K562 (cell line): ENCODE data around the gene HPX. TPM values are rescaled to one million over a fixed set of nuclear protein-coding genes. Genes with fewer than 3 reads are reported as not detected.

Experiments
- ATF3 ChIP-seq, 2 experiments: fragments of 450-650 bp in 1 of 2; sonication (generic) in 1 of 2; formaldehyde crosslinking in 1 of 2; IDR thresholded peaks in 1 of 2; conservative IDR thresholded peaks in 1 of 2; 2 replicates each; pipeline versions ENCODE4 v1.6.1 to v1.8.1; 2016 to 2023; ENCODE audit warnings: mild to moderate bottlenecking in 2 of 2, moderate library complexity in 2 of 2, inconsistent platforms in 1 of 2, missing genetic modification reagents in 1 of 2
- ATF4 ChIP-seq: fragments of 450-650 bp; formaldehyde crosslinking; IDR thresholded peaks from 2 replicates; pipeline ENCODE4 v1.4.0; 2022; ENCODE audit warnings: mild to moderate bottlenecking, moderate library complexity
- CCNT2 ChIP-seq: IDR thresholded peaks from 2 replicates; pipeline ENCODE4 v1.6.1; 2011; ENCODE audit warnings: borderline replicate concordance, low read depth, mild to moderate bottlenecking, moderate library complexity, mixed read lengths, low read length; ENCODE audit not compliant: insufficient read length; ENCODE audit errors: extremely low read depth
- CEBPG ChIP-seq, 3 experiments: fragments of 200-800 bp in 1 of 3; sonication (Bioruptor generic) in 1 of 3; sonication (generic) in 1 of 3; formaldehyde crosslinking in 1 of 3; IDR thresholded peaks in 2 of 3; conservative IDR thresholded peaks in 1 of 3; 2 replicates each; pipeline versions ENCODE4 v1.6.1 to v1.8.0; 2016 to 2022; ENCODE audit warnings: missing compliant biosample characterization in 2 of 3, missing genetic modification characterization in 2 of 3, mild to moderate bottlenecking in 1 of 3, missing genetic modification reagents in 1 of 3
- EP300 ChIP-seq: IDR thresholded peaks from 2 replicates; pipeline ENCODE4 v1.6.1; 2012; ENCODE audit warnings: low read length, improper control_type of control experiment
- ERF ChIP-seq: fragments of 450-650 bp; formaldehyde crosslinking; IDR thresholded peaks from 2 replicates; pipeline ENCODE4 v1.4.0; 2020; ENCODE audit warnings: mild to moderate bottlenecking, mixed read lengths
- ESRRB ChIP-seq: fragments of 250-450 bp; sonication (Bioruptor Pico); IDR thresholded peaks from 2 replicates; pipeline ENCODE4 v1.5.0; 2020; ENCODE audit warnings: mild to moderate bottlenecking, moderate library complexity, borderline replicate concordance
- ETS2 ChIP-seq: IDR thresholded peaks from 2 replicates; pipeline ENCODE4 v1.6.1; 2016; ENCODE audit warnings: borderline replicate concordance, missing genetic modification characterization, mild to moderate bottlenecking, moderate library complexity, missing compliant biosample characterization; ENCODE audit not compliant: poor library complexity, severe bottlenecking
- MED1 ChIP-seq: sonication (generic); formaldehyde crosslinking; IDR thresholded peaks from 2 replicates; pipeline ENCODE4 v1.8.1; 2023; ENCODE audit warnings: missing genetic modification reagents, borderline replicate concordance
- MEIS2 ChIP-seq: fragments of 450-650 bp; IDR thresholded peaks from 2 replicates; pipeline ENCODE4 v1.6.1; 2014; ENCODE audit warnings: mild to moderate bottlenecking; ENCODE audit not compliant: partially characterized antibody
- NCOR1 ChIP-seq: fragments of 450-650 bp; IDR thresholded peaks from 2 replicates; pipeline ENCODE4 v1.6.1; 2016; ENCODE audit warnings: mild to moderate bottlenecking, moderate library complexity
- NRF1 ChIP-seq, 2 experiments: fragments of 450-650 bp; IDR thresholded peaks in 1 of 2; conservative IDR thresholded peaks in 1 of 2; 2 replicates each; pipeline ENCODE4 v1.6.1; 2014; ENCODE audit warnings: mild to moderate bottlenecking in 2 of 2
- PPARD ChIP-seq: fragments of 250-450 bp; sonication (Bioruptor Pico); IDR thresholded peaks from 2 replicates; pipeline ENCODE4 v1.8.0; 2022; ENCODE audit warnings: inconsistent platforms, mild to moderate bottlenecking, moderate library complexity
- RBFOX2 ChIP-seq: fragments of 200-400 bp; formaldehyde crosslinking; IDR thresholded peaks from 2 replicates; pipeline ENCODE4 v1.6.1; 2017; ENCODE audit warnings: low read depth, mild to moderate bottlenecking, low read length, moderate library complexity
- SETDB1 ChIP-seq: IDR thresholded peaks from one replicate; pipeline ENCODE4 v1.6.1; 2012; ENCODE audit warnings: low read length, control low read depth, inconsistent platforms
- SIN3B ChIP-seq: fragments of 450-650 bp; IDR thresholded peaks from 2 replicates; pipeline ENCODE4 v1.6.1; 2017; ENCODE audit warnings: low read depth, mild to moderate bottlenecking, moderate library complexity
- TCFL5 ChIP-seq: fragments of 250-450 bp; sonication (Bioruptor Pico); conservative IDR thresholded peaks from 2 replicates; pipeline ENCODE4 v1.6.1; 2021; ENCODE audit warnings: mild to moderate bottlenecking, moderate library complexity, matching md5 sums
- TSC22D4 ChIP-seq: fragments of 450-650 bp; IDR thresholded peaks from 2 replicates; pipeline ENCODE4 v1.6.1; 2016; ENCODE audit warnings: missing genetic modification characterization, missing biosample characterization, control low read depth
- ZNF146 ChIP-seq: IDR thresholded peaks from one replicate; pipeline ENCODE4 v1.6.1; 2018; ENCODE audit warnings: missing compliant biosample characterization; ENCODE audit not compliant: unreplicated experiment
- ZNF589 ChIP-seq: fragments of 200-800 bp; sonication (Bioruptor generic); IDR thresholded peaks from 2 replicates; pipeline ENCODE4 v1.6.1; 2016; ENCODE audit warnings: low read depth, missing genetic modification characterization, missing compliant biosample characterization
- ZNF76 ChIP-seq: fragments of 250-450 bp; sonication (Bioruptor Pico); IDR thresholded peaks from 2 replicates; pipeline ENCODE4 v1.4.0; 2020; ENCODE audit warnings: mild to moderate bottlenecking, moderate library complexity, borderline replicate concordance
- polyA plus RNA-seq, 8 experiments: library from polyadenylated mRNA; depleted of rRNA in 4 of 8; stranded (reverse) in 5 of 8; unstranded in 3 of 8; fragments of >200 nt; fragmentation: Nextera tagmentation in 2 of 8; fragmentation: Illumina TruSeq in 1 of 8; extraction: Ambion mirVana in 2 of 8; extraction: Trizol in 1 of 8; gene quantifications; 2 replicates each; pipeline versions ENCODE4 v1.2.1 to v1.2.3, GENCODE V29; 2011 to 2014; ENCODE audit warnings: inconsistent platforms in 1 of 8, missing spikeins in 1 of 8
- total RNA-seq, 7 experiments: library from RNA; depleted of rRNA in 6 of 7; stranded (reverse); fragments of >200 nt in 6 of 7; fragmentation: Illumina TruSeq in 2 of 7; extraction: Trizol in 2 of 7; gene quantifications; 2 replicates each; pipeline versions ENCODE4 v1.2.1 to v1.2.3, GENCODE V29; 2011 to 2021; ENCODE audit warnings: low replicate concordance in 1 of 7
- TF ChIP-seq, protein P1 (sequence below), 2 experiments: fragments of 450-650 bp; IDR thresholded peaks; 2 replicates each; pipeline ENCODE4 v1.6.1; 2018; ENCODE audit warnings: mild to moderate bottlenecking in 2 of 2, low read depth in 1 of 2; ENCODE audit not compliant: partially characterized antibody in 2 of 2

Gene HPX
- total and polyA plus RNA-seq, 9 of the 15 experiments (the other 6 are each of a cell fraction or from before 2014, with no cell fraction given): 0.12 to 1.2 (median 0.49) TPM; not detected in 1

- TF ChIP-seq EP300: no peak
- no peak for TF ChIP-seq TCFL5 (CRISPR knock-in tag)
- no peak for TF ChIP-seq ETS2 (tag)
- TF ChIP-seq ATF3 (IDR thresholded peaks at IDR 0.05): no peak
- TF ChIP-seq ATF3 (CRISPR knock-in tag; conservative IDR thresholded peaks at IDR 0.05): 0 out of 2 replicates have a peak, but pooled peaks have one; percentile 33
- TF ChIP-seq SETDB1: no peak
- no peak for TF ChIP-seq TSC22D4 (tag)
- no peak for TF ChIP-seq PPARD (CRISPR knock-in tag)
- TF ChIP-seq CCNT2: peak; percentile 39
- TF ChIP-seq MEIS2: no peak
- no peak for TF ChIP-seq CEBPG (CRISPR knock-in tag; IDR thresholded peaks at IDR 0.05)
- no peak for TF ChIP-seq CEBPG (tag; conservative IDR thresholded peaks at IDR 0.05 in 1 of 2, IDR thresholded peaks at IDR 0.05 in 1 of 2)
- TF ChIP-seq ZNF146 (CRISPR knock-in tag): no peak
- TF ChIP-seq, protein P1, sequence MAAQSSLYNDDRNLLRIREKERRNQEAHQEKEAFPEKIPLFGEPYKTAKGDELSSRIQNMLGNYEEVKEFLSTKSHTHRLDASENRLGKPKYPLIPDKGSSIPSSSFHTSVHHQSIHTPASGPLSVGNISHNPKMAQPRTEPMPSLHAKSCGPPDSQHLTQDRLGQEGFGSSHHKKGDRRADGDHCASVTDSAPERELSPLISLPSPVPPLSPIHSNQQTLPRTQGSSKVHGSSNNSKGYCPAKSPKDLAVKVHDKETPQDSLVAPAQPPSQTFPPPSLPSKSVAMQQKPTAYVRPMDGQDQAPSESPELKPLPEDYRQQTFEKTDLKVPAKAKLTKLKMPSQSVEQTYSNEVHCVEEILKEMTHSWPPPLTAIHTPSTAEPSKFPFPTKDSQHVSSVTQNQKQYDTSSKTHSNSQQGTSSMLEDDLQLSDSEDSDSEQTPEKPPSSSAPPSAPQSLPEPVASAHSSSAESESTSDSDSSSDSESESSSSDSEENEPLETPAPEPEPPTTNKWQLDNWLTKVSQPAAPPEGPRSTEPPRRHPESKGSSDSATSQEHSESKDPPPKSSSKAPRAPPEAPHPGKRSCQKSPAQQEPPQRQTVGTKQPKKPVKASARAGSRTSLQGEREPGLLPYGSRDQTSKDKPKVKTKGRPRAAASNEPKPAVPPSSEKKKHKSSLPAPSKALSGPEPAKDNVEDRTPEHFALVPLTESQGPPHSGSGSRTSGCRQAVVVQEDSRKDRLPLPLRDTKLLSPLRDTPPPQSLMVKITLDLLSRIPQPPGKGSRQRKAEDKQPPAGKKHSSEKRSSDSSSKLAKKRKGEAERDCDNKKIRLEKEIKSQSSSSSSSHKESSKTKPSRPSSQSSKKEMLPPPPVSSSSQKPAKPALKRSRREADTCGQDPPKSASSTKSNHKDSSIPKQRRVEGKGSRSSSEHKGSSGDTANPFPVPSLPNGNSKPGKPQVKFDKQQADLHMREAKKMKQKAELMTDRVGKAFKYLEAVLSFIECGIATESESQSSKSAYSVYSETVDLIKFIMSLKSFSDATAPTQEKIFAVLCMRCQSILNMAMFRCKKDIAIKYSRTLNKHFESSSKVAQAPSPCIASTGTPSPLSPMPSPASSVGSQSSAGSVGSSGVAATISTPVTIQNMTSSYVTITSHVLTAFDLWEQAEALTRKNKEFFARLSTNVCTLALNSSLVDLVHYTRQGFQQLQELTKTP (IDR thresholded peaks at IDR 0.05; ENCODE audit: low read depth in 1 of 2, partially characterized antibody in 2 of 2): no peak
- TF ChIP-seq RBFOX2: peak; percentile 69
- TF ChIP-seq NRF1 (conservative IDR thresholded peaks at IDR 0.05 in 1 of 2, IDR thresholded peaks at IDR 0.05 in 1 of 2): peak; percentile 74 to 77
- TF ChIP-seq ESRRB (CRISPR knock-in tag): no peak
- 0 out of 2 replicates have a peak, but pooled peaks have one; percentile 16 for TF ChIP-seq SIN3B
- no peak for TF ChIP-seq ATF4
- 0 out of 2 replicates have a peak, but pooled peaks have one; percentile 12 for TF ChIP-seq ERF (CRISPR knock-in tag)
- TF ChIP-seq ZNF76 (CRISPR knock-in tag): no peak
- TF ChIP-seq MED1 (CRISPR knock-in tag): no peak
- peak; percentile 88 for TF ChIP-seq ZNF589 (CRISPR knock-in tag)
- TF ChIP-seq NCOR1: no peak
Measured at GRCh38 chr11:6419009-6419631, 21.7 kb downstream of the HPX start, which contains the start of gene APBB1 (continued).
